Fibroblast of villous mesenchyme (primary cell): ENCODE data around the gene NME4. TPM values are rescaled to one million over a fixed set of nuclear protein-coding genes. Genes with fewer than 3 reads are reported as not detected.
A peak's percentile ranks its signal among the peaks of the same experiment; 100 is the strongest.
"Not testable (repeated sequence)": the region's sequence is repeated elsewhere in the genome, so short reads cannot be mapped to it uniquely, and the experiment has no call there.

ENCODE experiments used
- DNase-seq: peaks from one replicate; pipeline ENCODE4 v3.0.0-alpha.2; 2010; ENCODE audit warnings: low read depth
- H3K4me3 ChIP-seq: 2 replicates; pipeline ENCODE4 v1.5.1; 2011; ENCODE audit warnings: low read depth, mild to moderate bottlenecking, low read length
- CTCF ChIP-seq: IDR thresholded peaks from 2 replicates; pipeline ENCODE4 v1.5.1; 2012; ENCODE audit warnings: low read depth, mild to moderate bottlenecking, low read length; ENCODE audit not compliant: insufficient read depth
- total RNA-seq: library from RNA; depleted of rRNA; stranded (reverse); fragments of >200 nt; gene quantifications from 2 replicates; pipeline ENCODE4 v1.2.3, GENCODE V29; 2012

The NME4 gene
- total RNA-seq, 1 donor = 126 TPM

GRCh38 chr16:411576-412265, 14.7 kb downstream of the NME4 start:
- TF ChIP-seq CTCF = no peak
- H3K4me3 ChIP-seq = no peak overlapping the region
- DNase-seq = no peak

- no peak for TF ChIP-seq CTCF
- DNase-seq = no peak
- no peak overlapping the region for H3K4me3 ChIP-seq
Measured at GRCh38 chr16:414395-415169, 17.6 kb downstream of the NME4 start.

- not testable (repeated sequence) for DNase-seq, H3K4me3 ChIP-seq
Measured at GRCh38 chr16:415170-415498, 18.1 kb downstream of the NME4 start.

- DNase-seq, H3K4me3 ChIP-seq: not testable (repeated sequence)
Measured at GRCh38 chr16:422179-422578, 25.2 kb downstream of the NME4 start.

GRCh38 chr16:424033-424622, 27.1 kb downstream of the NME4 start:
- DNase-seq = peak; percentile 98
- H3K4me3 ChIP-seq = peak overlapping the region; percentile 78
- no peak for TF ChIP-seq CTCF

- no peak for TF ChIP-seq CTCF
- peak overlapping the region; percentile 78 for H3K4me3 ChIP-seq
- no peak for DNase-seq
Measured at GRCh38 chr16:424623-425081, 27.7 kb downstream of the NME4 start.

GRCh38 chr16:425082-425718, 28.2 kb downstream of the NME4 start, which contains the start of gene RAB11FIP3:
TSS of gene RAB11FIP3 (plus strand) at chr16:425649. CDS start at chr16:426007, 358 bp downstream.
- TF ChIP-seq CTCF = no peak
- peak within 1 kb of the TSS; percentile 78 for H3K4me3 ChIP-seq
- DNase-seq = peak; percentile 81
